ENCODE results near the gene CORO2A. TPM values are rescaled to one million over a fixed set of nuclear protein-coding genes. Genes with fewer than 3 reads are reported as not detected.

The CORO2A gene
- total and polyA plus RNA-seq, 9 donors = 0.13 to 3.7 (median 1.2) TPM

DNA sequence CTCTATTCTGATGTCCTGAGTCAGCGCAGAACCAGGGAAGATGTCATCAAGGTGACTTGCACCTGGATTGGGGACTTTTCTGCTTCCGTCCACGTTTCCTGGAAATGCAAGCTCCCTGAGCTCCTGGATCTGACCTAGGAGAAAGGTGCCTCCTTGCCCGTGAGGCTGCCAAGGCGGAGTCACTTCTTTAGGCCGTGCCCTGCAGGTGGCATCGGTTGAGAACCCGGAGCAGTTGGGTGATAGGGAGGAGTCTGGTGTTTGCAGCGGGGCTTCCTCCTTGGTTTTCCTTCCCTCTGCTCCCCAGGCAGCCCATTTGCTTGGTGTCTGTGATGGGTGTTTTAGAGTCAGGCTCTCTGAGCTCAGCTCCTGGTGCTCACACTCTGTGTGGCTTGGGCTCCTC is 120.7 kb downstream of the CORO2A start:
- no peak for DNase-seq
- TF ChIP-seq EP300 (IDR thresholded peaks at IDR 0.05) = no peak
- TF ChIP-seq, protein P1, sequence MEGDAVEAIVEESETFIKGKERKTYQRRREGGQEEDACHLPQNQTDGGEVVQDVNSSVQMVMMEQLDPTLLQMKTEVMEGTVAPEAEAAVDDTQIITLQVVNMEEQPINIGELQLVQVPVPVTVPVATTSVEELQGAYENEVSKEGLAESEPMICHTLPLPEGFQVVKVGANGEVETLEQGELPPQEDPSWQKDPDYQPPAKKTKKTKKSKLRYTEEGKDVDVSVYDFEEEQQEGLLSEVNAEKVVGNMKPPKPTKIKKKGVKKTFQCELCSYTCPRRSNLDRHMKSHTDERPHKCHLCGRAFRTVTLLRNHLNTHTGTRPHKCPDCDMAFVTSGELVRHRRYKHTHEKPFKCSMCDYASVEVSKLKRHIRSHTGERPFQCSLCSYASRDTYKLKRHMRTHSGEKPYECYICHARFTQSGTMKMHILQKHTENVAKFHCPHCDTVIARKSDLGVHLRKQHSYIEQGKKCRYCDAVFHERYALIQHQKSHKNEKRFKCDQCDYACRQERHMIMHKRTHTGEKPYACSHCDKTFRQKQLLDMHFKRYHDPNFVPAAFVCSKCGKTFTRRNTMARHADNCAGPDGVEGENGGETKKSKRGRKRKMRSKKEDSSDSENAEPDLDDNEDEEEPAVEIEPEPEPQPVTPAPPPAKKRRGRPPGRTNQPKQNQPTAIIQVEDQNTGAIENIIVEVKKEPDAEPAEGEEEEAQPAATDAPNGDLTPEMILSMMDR (IDR thresholded peaks at IDR 0.05) = no peak
- TF ChIP-seq POLR2A (IDR thresholded peaks at IDR 0.05) = no peak
- H3K4me3 ChIP-seq = no peak overlapping the region
- no peak overlapping the region for H3K27ac ChIP-seq
- H3K9me3 ChIP-seq = no peaks in the 10 kb centered on the region
- intact Hi-C loops (cut with DNase I) = loop anchor here in 1 of 4 donors (10.0 kb wide), 1 partner anchor 183 kb away; the partner anchor contains the start of gene TBC1D2
- peaks cover 3% of the 10 kb centered on the region for H3K4me1 ChIP-seq (ENCODE audit: insufficient read depth)
- H3K27me3 ChIP-seq = no peaks in the 10 kb centered on the region
- H3K36me3 ChIP-seq = no peaks in the 10 kb centered on the region
- 91 to 94% (median 92%) methylated on average over 9 of the region's 9 CpGs for WGBS, 3 donors

Small RNA genes within 50 kb of the gene (microRNA-seq; reads per million reads assigned to microRNA genes)
- gene MIR6854 = 0 reads per million in 3 donors

Small RNA genes within 50 kb of the gene (small RNA-seq; reads per million reads assigned to genes)
- gene MIR6854 (not detected), gene RF00017 (not detected)

Other genes with a start within 250 kb of the CORO2A start
- 100 to 1,000 TPM in 5 of 7 donors, 10 to 100 TPM in 2; 41.4 to 167 (median 137) TPM for gene ANP32B, start 209.3 kb downstream of the CORO2A start, total RNA-seq
- 100 to 1,000 TPM; 162 to 302 TPM for gene ANP32B, start 209.3 kb downstream of the CORO2A start, polyA plus RNA-seq
- 10 to 100 TPM; 24.1 to 43.8 (median 33.8) TPM for gene NANS, start 135.9 kb downstream of the CORO2A start, total RNA-seq
- gene NANS, start 135.9 kb downstream of the CORO2A start, polyA plus RNA-seq = 10 to 100 TPM; 28.3 to 41.5 TPM
- 10 to 100 TPM in 1 of 7 donors, 1 to 10 TPM in 6; 3.6 to 12.2 (median 5.7) TPM for gene TRIM14, start 73.4 kb downstream of the CORO2A start, total RNA-seq
- gene TRIM14, start 73.4 kb downstream of the CORO2A start, polyA plus RNA-seq = 10 to 100 TPM in 1 of 2 donors, 1 to 10 TPM in 1; 2.3 to 24.0 TPM
- 10 to 100 TPM in 1 of 7 donors, 1 to 10 TPM in 6; 3.9 to 11.3 (median 4.7) TPM for gene TBC1D2, start 63.0 kb upstream of the CORO2A start, total RNA-seq
- gene TBC1D2, start 63.0 kb upstream of the CORO2A start, polyA plus RNA-seq = 1 to 10 TPM; 1.7 to 3.6 TPM

All from ovary (tissue), 9 donors.